HEK293 (cell line): ENCODE data around the gene RTKN2.

Experiments
- CTCF ChIA-PET: fragments of 350-600 bp; formaldehyde crosslinking; extraction: SDS; loops from one replicate; lab custom pipeline; 2021; ENCODE audit warnings: antibody characterized with exemption; lab: Yijun Ruan, JAX
- POLR2A ChIA-PET: fragments of 300-600 bp; formaldehyde crosslinking; extraction: SDS; loops from one replicate; lab custom pipeline; 2020; ENCODE audit warnings: antibody characterized with exemption, inconsistent platforms; lab: Yijun Ruan, JAX
- H3K27ac ChIP-seq: fragments of 200-500 bp; sonication (Bioruptor generic); 2 replicates; pipeline ENCODE4 v1.5.1; 2014; ENCODE audit warnings: low read depth, low read length, control low read depth, inconsistent platforms; ENCODE audit errors: extremely low read depth
- H3K36me3 ChIP-seq, 2 experiments: fragments of 200-500 bp in 1 of 2; sonication (Bioruptor generic) in 1 of 2; 1 replicate in 1 of 2; 2 replicates in 1 of 2; pipeline ENCODE4 v1.5.1; 2014 to 2017; ENCODE audit warnings: inconsistent platforms in 2 of 2, low read length in 2 of 2; ENCODE audit not compliant: control insufficient read depth in 2 of 2, insufficient read depth in 1 of 2
- H3K4me1 ChIP-seq: fragments of 200-500 bp; sonication (Bioruptor generic); 2 replicates; pipeline ENCODE4 v1.5.1; 2014; ENCODE audit warnings: mild to moderate bottlenecking, low read length, inconsistent platforms; ENCODE audit not compliant: control insufficient read depth, insufficient read depth
- H3K4me3 ChIP-seq: 2 replicates; pipeline ENCODE4 v1.5.1; 2011; ENCODE audit warnings: low read depth, mild to moderate bottlenecking, control low read depth, low read length, moderate library complexity
- H3K9me3 ChIP-seq: fragments of 200-500 bp; sonication (Bioruptor generic); 2 replicates; pipeline ENCODE4 v1.5.1; 2014; ENCODE audit warnings: low read depth, low read length, inconsistent platforms; ENCODE audit not compliant: control insufficient read depth, insufficient read depth
- FEZF1 ChIP-seq: fragments of 450-650 bp; formaldehyde crosslinking; IDR thresholded peaks from 2 replicates; pipeline ENCODE4 v1.5.1; 2016; ENCODE audit warnings: missing biosample characterization, missing genetic modification characterization
- GLI2 ChIP-seq: fragments of 450-650 bp; formaldehyde crosslinking; IDR thresholded peaks from 2 replicates; pipeline ENCODE4; 2017; ENCODE audit warnings: missing biosample characterization, missing genetic modification characterization, low read depth, borderline replicate concordance
- MZF1 ChIP-seq: fragments of 450-650 bp; formaldehyde crosslinking; IDR thresholded peaks from 2 replicates; pipeline ENCODE4 v1.5.1; 2017; ENCODE audit warnings: missing biosample characterization, missing genetic modification characterization, borderline replicate concordance
- RBAK ChIP-seq: fragments of 450-650 bp; formaldehyde crosslinking; IDR thresholded peaks from 2 replicates; pipeline ENCODE4 v1.5.1; 2016; ENCODE audit warnings: missing biosample characterization, missing genetic modification characterization
- SP2 ChIP-seq: fragments of 450-650 bp; formaldehyde crosslinking; IDR thresholded peaks from 2 replicates; pipeline ENCODE4 v1.5.1; 2016; ENCODE audit warnings: missing biosample characterization, missing genetic modification characterization
- TCF7L2 ChIP-seq: IDR thresholded peaks from 2 replicates; pipeline ENCODE4 v1.6.1; 2011; ENCODE audit warnings: low read depth, mild to moderate bottlenecking, inconsistent platforms, low read length, moderate library complexity, borderline replicate concordance
- ZBTB48 ChIP-seq: fragments of 450-650 bp; formaldehyde crosslinking; IDR thresholded peaks from 2 replicates; pipeline ENCODE4 v1.5.1; 2016; ENCODE audit warnings: missing biosample characterization, missing genetic modification characterization
- ZFP37 ChIP-seq: fragments of 450-650 bp; formaldehyde crosslinking; IDR thresholded peaks from 2 replicates; pipeline ENCODE4 v1.5.1; 2016; ENCODE audit warnings: missing biosample characterization, missing genetic modification characterization
- ZNF121 ChIP-seq: fragments of 450-650 bp; formaldehyde crosslinking; IDR thresholded peaks from 2 replicates; pipeline ENCODE4 v1.5.1; 2016; ENCODE audit warnings: missing biosample characterization, missing genetic modification characterization
- ZNF138 ChIP-seq: fragments of 450-650 bp; formaldehyde crosslinking; IDR thresholded peaks from 2 replicates; pipeline ENCODE4 v1.5.1; 2016; ENCODE audit warnings: missing biosample characterization, missing genetic modification characterization, borderline replicate concordance
- ZNF148 ChIP-seq: fragments of 450-650 bp; formaldehyde crosslinking; IDR thresholded peaks from 2 replicates; pipeline ENCODE4 v1.5.0; 2017; ENCODE audit warnings: missing biosample characterization, missing genetic modification characterization, borderline replicate concordance
- ZNF214 ChIP-seq: fragments of 450-650 bp; formaldehyde crosslinking; IDR thresholded peaks from 2 replicates; pipeline ENCODE4 v1.5.1; 2017; ENCODE audit warnings: missing biosample characterization, mild to moderate bottlenecking, missing genetic modification characterization, borderline replicate concordance
- ZNF248 ChIP-seq: fragments of 450-650 bp; formaldehyde crosslinking; IDR thresholded peaks from 2 replicates; pipeline ENCODE4 v1.5.1; 2017; ENCODE audit warnings: missing biosample characterization, missing genetic modification characterization
- ZNF280D ChIP-seq: fragments of 450-650 bp; formaldehyde crosslinking; IDR thresholded peaks from 2 replicates; pipeline ENCODE4 v1.5.1; 2016; ENCODE audit warnings: missing biosample characterization, missing genetic modification characterization
- ZNF366 ChIP-seq: fragments of 450-650 bp; formaldehyde crosslinking; conservative IDR thresholded peaks from 2 replicates; pipeline ENCODE4 v1.5.1; 2016; ENCODE audit warnings: missing biosample characterization, missing genetic modification characterization
- ZNF416 ChIP-seq: fragments of 450-650 bp; formaldehyde crosslinking; IDR thresholded peaks from 2 replicates; pipeline ENCODE4 v1.5.1; 2016; ENCODE audit warnings: missing biosample characterization, missing genetic modification characterization
- ZNF548 ChIP-seq: fragments of 450-650 bp; formaldehyde crosslinking; IDR thresholded peaks from 2 replicates; pipeline ENCODE4 v1.5.1; 2016; ENCODE audit warnings: missing biosample characterization, missing genetic modification characterization
- ZNF558 ChIP-seq: fragments of 450-650 bp; formaldehyde crosslinking; IDR thresholded peaks from 2 replicates; pipeline ENCODE4 v1.5.1; 2016; ENCODE audit warnings: missing biosample characterization, missing genetic modification characterization
- ZNF585B ChIP-seq: fragments of 450-650 bp; formaldehyde crosslinking; IDR thresholded peaks from 2 replicates; pipeline ENCODE4 v1.5.1; 2016; ENCODE audit warnings: missing biosample characterization, missing genetic modification characterization
- ZNF621 ChIP-seq: fragments of 450-650 bp; formaldehyde crosslinking; IDR thresholded peaks from 2 replicates; pipeline ENCODE4 v1.5.1; 2017; ENCODE audit warnings: missing biosample characterization, missing genetic modification characterization
- ZNF664 ChIP-seq: fragments of 450-650 bp; formaldehyde crosslinking; IDR thresholded peaks from 2 replicates; pipeline ENCODE4 v1.5.1; 2016; ENCODE audit warnings: missing biosample characterization, missing genetic modification characterization
- ZNF785 ChIP-seq: fragments of 450-650 bp; formaldehyde crosslinking; IDR thresholded peaks from 2 replicates; pipeline ENCODE4 v1.5.1; 2016; ENCODE audit warnings: missing biosample characterization, missing genetic modification characterization
- ZSCAN18 ChIP-seq: fragments of 450-650 bp; formaldehyde crosslinking; IDR thresholded peaks from 2 replicates; pipeline ENCODE4 v1.5.1; 2016; ENCODE audit warnings: missing biosample characterization, missing genetic modification characterization
- TF ChIP-seq, protein P1 (sequence below): fragments of 450-650 bp; formaldehyde crosslinking; IDR thresholded peaks from 2 replicates; pipeline ENCODE4 v1.5.1; 2016; ENCODE audit warnings: missing biosample characterization, missing genetic modification characterization
- TF ChIP-seq, protein P2 (sequence below): fragments of 450-650 bp; formaldehyde crosslinking; optimal IDR thresholded peaks from 2 replicates; pipeline ENCODE3; 2016; ENCODE audit warnings: missing biosample characterization, mild to moderate bottlenecking, missing genetic modification characterization
- TF ChIP-seq, protein P3 (sequence below): fragments of 450-650 bp; formaldehyde crosslinking; IDR thresholded peaks from 2 replicates; pipeline ENCODE4 v1.5.1; 2016; ENCODE audit warnings: missing biosample characterization, missing genetic modification characterization

Gene RTKN2

DNA sequence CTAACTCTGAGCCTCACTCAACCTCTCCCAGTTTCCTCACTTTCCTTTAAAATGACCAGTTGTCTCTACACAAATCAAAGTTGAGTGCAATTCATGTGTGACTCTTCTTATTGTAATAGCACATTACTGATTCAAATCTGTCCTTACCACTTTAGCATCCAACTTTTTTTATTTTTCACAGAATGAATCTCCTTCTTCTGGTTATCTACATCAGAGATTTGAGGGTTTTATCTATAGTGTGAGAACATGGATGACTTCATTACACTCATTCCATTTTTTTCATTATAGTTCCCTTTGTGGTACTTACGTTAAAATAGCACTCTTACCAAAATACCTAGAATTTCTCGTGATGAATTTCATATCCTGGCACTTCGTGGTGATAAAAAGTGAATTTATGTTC lies 43.3 kb downstream of the RTKN2 start:
- Histone ChIP-seq H3K36me3 (no peaks in the 10 kb centered on the region), H3K4me3 (no peak overlapping the region), H3K4me1 (no peaks in the 10 kb centered on the region), H3K27ac (no peak overlapping the region), H3K9me3 (no peaks in the 10 kb centered on the region)
- CTCF ChIA-PET = no interaction called here
- POLR2A ChIA-PET = no interaction called here
- TF ChIP-seq ZNF214 (tag by site-specific recombination) (no peak), TCF7L2 (no peak), ZNF248 (no peak), ZNF121 (tag by site-specific recombination) (no peak), ZSCAN18 (tag by site-specific recombination) (no peak), GLI2 (tag by site-specific recombination) (no peak), RBAK (tag by site-specific recombination) (no peak), FEZF1 (no peak), ZNF366 (tag by site-specific recombination) (no peak), ZBTB48 (no peak), ZNF280D (no peak), ZFP37 (tag by site-specific recombination) (no peak), SP2 (tag by site-specific recombination) (no peak), ZNF416 (tag by site-specific recombination) (no peak), ZNF785 (tag by site-specific recombination) (no peak), ZNF138 (tag by site-specific recombination) (no peak), ZNF585B (tag by site-specific recombination) (no peak), ZNF558 (tag by site-specific recombination) (no peak)

- ChIA-PET POLR2A (no interaction called here), CTCF (no interaction called here)
Measured at GRCh38 chr10:62224606-62225005, 44.0 kb downstream of the RTKN2 start.

More at GRCh38 chr10:62224606-62225005, 44.0 kb downstream of the RTKN2 start:
- H3K36me3 ChIP-seq = no peaks in the 10 kb centered on the region
- H3K9me3 ChIP-seq = no peaks in the 10 kb centered on the region
- H3K4me3 ChIP-seq = no peak overlapping the region
- no peaks in the 10 kb centered on the region for H3K4me1 ChIP-seq
- TF ChIP-seq ZNF664 (tag by site-specific recombination) (no peak), ZNF785 (tag by site-specific recombination) (no peak), ZNF621 (tag by site-specific recombination) (no peak), MZF1 (tag by site-specific recombination) (no peak), ZNF548 (no peak), ZNF148 (tag by site-specific recombination) (no peak)
- TF ChIP-seq, protein P1, sequence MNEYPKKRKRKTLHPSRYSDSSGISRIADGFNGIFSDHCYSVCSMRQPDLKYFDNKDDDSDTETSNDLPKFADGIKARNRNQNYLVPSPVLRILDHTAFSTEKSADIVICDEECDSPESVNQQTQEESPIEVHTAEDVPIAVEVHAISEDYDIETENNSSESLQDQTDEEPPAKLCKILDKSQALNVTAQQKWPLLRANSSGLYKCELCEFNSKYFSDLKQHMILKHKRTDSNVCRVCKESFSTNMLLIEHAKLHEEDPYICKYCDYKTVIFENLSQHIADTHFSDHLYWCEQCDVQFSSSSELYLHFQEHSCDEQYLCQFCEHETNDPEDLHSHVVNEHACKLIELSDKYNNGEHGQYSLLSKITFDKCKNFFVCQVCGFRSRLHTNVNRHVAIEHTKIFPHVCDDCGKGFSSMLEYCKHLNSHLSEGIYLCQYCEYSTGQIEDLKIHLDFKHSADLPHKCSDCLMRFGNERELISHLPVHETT (tag by site-specific recombination) = no peak
- TF ChIP-seq, protein P2, sequence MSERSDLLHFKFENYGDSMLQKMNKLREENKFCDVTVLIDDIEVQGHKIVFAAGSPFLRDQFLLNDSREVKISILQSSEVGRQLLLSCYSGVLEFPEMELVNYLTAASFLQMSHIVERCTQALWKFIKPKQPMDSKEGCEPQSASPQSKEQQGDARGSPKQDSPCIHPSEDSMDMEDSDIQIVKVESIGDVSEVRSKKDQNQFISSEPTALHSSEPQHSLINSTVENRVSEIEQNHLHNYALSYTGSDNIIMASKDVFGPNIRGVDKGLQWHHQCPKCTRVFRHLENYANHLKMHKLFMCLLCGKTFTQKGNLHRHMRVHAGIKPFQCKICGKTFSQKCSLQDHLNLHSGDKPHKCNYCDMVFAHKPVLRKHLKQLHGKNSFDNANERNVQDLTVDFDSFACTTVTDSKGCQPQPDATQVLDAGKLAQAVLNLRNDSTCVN (tag by site-specific recombination) = no peak
- TF ChIP-seq, protein P3, sequence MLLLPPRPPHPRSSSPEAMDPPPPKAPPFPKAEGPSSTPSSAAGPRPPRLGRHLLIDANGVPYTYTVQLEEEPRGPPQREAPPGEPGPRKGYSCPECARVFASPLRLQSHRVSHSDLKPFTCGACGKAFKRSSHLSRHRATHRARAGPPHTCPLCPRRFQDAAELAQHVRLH (tag by site-specific recombination) = no peak
- H3K27ac ChIP-seq = no peak overlapping the region
